Skeletal muscle cell (primary cell): Measurements from ENCODE around the gene CDKN2AIP.
"Not testable (repeated sequence)": the region's sequence is repeated elsewhere in the genome, so short reads cannot be mapped to it uniquely, and the experiment has no call there.

Source experiments
- DNase-seq: peaks from one replicate; pipeline ENCODE4 v3.0.0-alpha.2; 2010; ENCODE audit warnings: low read depth
- H3K4me3 ChIP-seq: 2 replicates; pipeline ENCODE4 v1.5.1; 2011; ENCODE audit warnings: low read depth, mild to moderate bottlenecking, control low read depth, low read length, moderate library complexity

CDKN2AIP gene

DNA sequence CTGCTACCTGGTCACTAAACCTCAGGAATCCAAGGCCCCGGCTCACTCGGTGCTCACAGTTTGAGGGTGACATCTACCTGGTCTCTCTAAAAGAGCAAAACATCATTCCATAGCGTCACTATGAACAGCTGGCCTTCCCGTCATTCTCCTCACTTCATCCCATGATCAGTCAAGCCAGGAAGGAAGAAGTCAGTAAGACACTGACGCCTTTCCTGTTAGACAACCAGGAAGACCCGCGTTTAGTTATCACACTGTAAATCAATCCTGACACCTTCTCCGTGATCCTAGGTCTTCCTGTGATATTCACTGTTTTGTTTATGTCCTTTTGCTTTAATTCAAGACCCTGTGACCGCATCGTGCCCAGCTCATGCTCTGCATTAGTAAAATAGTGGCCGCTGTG is 31.6 kb upstream of the CDKN2AIP start:
- no peak overlapping the region for H3K4me3 ChIP-seq
- DNase-seq: no peak

DNA sequence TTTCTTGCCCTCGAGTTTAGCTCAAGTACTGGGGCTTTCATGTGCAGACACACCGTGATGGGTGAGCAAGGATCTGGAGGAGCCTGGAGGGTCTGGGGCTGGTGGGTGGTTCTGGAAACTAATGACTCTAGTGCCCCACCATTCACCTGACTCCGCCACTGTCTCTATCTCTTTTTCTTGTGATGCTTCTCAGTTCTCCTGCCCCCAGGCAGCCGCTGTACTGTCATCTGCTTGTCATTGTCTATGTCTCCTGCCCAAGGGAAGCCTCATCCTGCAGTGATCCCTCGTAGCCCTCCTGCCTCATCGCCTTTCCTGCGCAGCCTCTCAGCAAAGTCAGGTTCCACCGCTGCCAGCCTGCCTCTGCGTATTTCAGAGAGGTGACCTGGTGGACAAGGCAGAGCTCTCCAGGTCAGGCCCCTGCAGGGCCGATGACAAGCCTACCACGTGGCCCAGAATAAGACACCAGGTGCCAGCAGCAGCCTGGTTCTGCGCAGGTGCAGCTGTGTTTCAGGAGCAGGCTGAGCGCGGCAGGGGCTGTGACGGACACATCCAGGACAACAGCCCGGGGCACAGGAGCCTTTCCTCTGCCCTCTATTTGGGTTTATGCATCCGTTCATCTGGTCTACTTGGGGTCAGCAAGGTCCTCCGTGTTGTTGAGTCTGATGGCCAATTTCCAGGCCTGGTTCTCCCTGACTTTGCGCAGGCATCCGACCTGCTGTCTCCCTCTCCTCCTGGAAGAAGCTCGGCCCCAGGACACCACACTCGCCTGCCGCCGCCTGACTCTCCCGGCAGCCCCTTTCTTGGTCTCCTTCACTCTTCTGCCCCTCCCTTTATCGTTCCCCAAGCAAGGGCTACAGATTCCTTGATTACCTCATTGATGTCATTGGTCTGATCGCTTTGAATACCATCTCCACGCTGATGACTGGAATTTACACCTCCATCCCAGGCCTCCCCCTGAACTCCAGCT is 30.9 kb upstream of the CDKN2AIP start:
- H3K4me3 ChIP-seq: no peak overlapping the region
- DNase-seq: no peak

DNA sequence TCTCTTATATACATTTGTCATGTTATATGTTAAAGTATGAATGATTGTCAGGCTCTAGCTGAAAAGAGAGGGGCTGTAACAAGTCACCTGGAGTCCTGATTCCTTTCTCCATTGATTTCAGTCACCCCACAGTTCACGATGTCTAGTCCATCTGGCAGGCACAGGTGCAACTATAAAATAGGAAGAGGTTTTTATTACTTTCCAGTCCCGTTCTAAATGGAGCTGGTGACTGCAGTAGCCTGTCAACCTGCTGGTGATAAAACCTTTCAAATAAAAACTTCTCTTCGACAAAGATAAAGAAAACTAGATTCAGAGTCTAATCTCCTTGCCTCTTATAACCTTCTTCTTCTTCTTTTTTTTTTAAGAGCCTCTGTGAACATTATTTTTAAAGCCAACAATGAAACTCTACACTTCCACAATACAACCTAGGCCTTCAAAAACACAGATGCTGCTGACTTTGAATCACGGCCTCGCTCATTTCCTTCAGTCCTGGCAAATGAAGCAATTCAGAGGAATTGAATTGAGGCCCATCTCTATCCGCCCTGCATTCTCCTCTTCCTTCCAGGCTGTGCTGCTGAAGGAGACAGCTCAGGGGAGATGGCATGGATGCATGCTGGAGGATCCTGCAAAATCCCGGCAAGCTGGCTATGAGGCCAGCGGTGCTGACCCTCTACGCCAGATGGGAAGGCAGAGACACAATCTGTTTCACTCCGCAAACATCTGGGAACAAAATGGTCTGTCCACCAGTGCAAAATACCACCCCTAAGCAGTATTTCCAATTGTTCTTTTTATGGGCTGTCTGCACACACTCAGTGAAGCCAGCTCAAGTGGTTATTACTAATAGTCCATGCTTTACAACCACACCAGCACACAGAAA is 27.3 kb upstream of the CDKN2AIP start:
- no peak overlapping the region for H3K4me3 ChIP-seq
- DNase-seq: no peak

DNA sequence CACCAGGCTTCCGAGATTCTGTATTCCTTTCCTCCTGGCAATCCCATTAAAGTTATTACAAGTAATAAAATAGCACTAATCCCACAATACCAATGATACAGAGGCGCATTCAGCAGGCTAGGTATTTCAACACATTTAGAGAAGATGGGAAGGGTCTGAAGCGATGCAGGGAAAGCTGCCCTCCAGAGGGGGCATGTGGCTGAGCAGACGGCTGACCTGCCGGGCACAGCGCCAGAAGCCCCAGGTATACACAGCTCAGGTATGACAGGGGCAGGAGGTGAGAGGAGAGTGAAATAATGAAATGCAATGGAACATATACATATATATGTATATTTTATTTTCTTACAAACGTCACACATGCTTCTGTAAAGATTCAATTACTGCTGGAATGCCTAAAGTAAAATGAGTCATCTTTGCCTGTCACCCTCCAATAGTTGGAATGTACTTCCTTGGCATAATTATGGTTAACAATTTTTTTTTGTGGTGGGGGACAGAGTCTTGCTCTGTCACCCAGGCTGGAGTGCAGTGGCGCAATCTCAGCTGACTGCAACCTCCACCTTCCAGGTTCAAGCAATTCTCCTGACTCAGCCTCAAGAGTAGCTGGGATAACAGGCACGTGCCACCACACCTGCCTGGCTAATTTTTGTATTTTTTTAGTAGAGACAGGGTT is 21.3 kb upstream of the CDKN2AIP start:
- DNase-seq: no peak
- H3K4me3 ChIP-seq: no peak overlapping the region

DNA sequence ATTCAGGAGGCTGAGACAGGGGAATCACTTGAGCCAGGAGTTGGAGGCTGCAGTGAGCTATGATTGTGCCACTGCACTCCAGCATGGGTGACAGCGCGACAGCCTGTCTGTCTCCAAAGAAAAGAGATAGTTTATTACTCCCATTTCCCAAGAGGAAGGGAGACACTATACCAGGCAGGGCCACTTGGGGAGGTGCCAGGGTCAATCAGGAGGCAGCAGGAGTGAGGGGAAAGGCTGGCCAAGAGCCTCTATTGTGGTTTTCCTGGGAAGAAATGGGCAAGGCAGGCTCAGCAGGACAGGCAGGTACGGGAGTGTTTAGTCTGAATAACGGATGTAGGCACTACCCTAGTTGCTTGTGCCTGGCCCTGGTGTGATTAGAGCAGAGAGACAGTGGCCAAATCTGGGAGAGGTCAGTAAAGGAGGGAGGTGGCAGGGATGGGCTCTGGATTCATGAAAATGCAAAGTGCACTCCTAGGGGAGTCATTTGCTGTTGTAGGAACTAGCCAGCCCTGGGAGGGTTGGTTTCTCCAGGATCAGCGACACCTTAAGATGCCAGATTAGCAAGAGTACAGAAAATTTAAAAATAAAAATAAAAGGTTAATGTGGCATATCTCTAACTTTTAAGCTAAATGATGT is 20.2 kb upstream of the CDKN2AIP start:
- H3K4me3 ChIP-seq: no peak overlapping the region
- DNase-seq: no peak

DNA sequence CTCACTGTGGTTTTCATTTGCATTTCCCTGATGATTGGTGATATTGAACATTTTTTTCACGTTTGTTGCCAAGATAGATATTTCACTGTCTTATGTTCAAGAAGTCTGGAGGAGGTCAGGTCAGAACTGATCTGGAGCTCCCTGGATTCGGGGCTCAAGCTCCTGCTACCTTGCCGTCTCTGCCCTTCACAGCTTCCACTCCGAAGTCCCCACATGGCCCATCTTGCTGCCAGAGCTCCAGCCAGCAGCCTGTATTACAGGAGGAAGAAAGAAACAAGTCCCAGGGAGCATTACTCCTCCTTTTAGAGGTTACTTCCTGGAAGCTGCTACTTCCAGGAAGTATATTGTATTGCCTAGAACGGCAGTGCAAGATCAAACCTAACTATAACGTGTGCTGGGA is 17.9 kb upstream of the CDKN2AIP start:
- H3K4me3 ChIP-seq: no peak overlapping the region
- DNase-seq: no peak

DNA sequence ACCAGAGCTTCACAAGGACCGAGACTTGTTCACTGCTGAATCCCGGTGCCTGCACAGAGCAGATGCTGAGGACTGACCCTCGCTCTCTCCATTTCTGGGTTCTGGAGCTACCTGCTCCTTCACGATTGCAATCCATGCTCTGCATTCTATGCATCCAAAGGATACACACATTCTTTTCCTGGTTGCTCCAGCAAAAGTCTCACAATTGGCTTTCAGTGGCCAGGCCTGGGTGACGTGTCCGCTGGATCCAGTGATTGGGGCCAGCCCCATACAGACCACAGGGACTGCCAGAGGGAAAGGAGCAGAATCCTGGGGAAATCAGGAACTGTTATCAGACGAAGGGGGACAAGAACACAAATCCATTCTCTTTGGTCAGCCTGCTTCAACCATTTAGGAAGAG is 14.9 kb upstream of the CDKN2AIP start:
- no peak for DNase-seq
- H3K4me3 ChIP-seq: no peak overlapping the region

DNA sequence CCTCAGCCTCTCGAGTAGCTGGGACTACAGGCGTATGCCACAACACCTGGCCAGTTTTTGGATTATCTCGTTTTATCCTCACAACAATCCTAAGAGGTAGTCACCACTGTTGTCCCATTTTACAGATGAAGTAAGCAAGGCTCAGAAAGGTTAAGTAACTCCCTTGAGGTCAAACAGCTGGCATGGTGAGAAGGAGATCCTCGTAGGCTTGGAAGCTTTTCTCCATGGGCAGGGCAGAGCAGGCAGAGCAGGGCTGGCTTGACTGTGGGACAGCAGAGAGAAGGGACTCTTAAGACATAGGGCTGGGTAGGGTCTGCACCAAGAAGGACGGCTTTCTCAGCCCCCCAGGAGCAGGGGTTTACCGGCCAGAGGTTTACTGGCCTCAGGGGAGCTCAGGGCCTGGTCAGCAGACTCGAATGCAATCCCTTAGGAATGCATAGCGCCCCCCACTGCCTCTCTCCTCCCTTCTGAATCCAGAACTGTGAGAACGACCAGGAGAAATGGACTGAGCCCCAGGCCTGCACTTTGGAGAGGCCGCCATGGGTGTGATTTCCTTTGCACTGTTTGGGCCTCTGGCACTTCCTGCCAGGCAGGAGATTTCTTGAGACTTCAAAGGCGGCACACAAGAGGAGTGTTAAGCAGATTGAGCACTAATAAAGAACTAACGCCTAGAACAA is 14.0 kb upstream of the CDKN2AIP start:
- no peak for DNase-seq
- H3K4me3 ChIP-seq: no peak overlapping the region

DNA sequence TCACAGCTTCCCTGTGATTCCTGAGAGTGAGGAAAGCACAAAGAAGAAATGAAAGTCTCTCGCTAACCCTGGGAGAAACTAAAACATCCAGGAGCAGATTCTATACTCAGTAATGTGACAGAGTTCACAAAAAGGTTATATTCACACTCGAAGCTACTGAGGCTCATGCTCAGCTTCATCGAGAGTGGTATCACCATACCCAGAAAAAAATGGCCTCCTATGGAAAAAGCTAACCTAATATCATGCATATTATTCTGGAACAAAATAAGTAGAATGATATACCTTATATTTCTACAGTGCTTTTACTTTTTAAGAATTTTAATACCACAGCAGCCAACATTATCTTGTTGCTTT is 13.5 kb upstream of the CDKN2AIP start:
- DNase-seq: no peak
- H3K4me3 ChIP-seq: no peak overlapping the region

DNA sequence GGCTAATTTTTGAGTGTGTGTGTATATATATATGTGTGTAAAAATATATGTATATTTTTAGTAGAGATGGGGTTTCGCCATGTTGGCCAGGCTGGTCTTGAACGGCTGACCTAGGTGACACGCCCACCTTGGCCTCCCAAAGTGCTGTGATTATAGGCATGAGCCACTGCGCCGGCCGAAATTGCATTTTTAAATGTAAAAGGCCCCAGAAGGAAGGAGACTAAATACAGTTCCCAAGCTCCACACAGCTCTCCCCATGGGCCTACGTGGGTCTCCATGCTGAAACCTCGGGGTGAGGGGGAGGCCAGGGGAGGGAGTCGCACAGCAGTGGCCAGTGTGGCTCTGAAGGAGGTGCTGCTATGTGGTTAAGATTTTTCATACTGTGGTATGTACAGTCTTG is 12.8 kb upstream of the CDKN2AIP start:
- DNase-seq: no peak
- H3K4me3 ChIP-seq: no peak overlapping the region

DNA sequence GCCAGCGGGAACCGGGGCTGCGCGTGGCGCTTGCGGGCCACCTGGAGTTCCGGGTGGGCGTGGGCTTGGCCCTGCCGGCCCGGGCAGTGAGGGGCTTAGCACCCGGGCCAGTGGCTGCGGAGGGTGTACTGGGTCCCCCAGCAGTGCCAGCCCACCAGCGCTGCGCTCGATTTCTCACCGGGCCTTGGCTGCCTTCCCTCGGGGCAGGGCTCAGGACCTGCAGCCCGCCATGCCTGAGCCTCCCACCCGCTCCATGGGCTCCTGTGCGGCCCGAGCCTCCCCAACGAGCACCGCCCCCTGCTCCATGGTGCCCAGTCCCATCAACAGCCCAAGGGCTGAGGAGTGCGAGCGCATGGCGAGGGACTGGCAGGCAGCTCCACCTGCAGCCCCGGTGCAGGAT is 11.3 kb upstream of the CDKN2AIP start:
- H3K4me3 ChIP-seq: not testable (repeated sequence)

DNA sequence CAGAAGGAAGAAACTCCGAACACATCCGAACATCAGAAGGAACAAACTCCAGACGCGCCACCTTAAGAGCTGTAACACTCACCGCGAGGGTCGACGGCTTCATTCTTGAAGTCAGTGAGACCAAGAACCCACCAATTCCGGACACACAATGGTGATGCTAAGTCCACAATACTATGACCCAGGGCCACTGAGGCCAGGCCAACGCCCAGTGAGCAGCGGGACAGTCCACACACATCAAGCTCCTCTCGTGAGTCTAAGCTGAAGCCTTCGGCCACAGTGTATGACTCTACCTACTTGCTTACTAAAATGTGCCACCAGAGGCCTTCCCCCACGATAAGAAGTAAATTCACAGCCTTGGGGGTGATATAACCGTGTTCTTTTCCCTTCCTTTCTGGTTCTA is 10.2 kb upstream of the CDKN2AIP start:
- DNase-seq: no peak
- H3K4me3 ChIP-seq: no peak overlapping the region

More for the DNA sequence above, 11.3 kb upstream of the CDKN2AIP start:
- DNase-seq: not testable (repeated sequence)

DNA sequence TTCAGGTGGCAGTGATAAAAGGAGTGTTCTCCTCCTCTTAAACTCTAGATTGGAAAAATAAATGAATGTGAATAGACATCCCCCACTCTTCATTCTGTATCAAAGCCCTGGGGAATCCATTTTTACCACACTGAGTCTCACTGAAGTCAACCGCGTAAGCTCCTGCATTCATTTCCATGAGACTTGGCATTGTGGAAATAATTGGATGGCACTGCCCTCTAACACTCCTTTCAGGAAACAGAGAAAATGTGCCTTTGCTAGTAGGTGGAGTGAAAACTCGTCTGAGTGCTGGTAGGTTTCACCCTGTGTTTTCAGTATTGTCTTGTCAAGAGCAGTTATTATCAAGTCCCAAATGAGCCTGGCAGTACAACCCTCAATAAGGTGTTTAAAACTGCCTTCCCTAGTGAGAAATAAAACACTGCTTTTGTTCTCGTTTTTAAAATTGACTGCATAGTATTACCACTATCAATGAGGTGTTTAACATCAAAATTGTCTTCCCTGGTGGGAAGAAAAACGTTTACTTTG is 9.7 kb upstream of the CDKN2AIP start:
- no peak for DNase-seq
- no peak overlapping the region for H3K4me3 ChIP-seq

DNA sequence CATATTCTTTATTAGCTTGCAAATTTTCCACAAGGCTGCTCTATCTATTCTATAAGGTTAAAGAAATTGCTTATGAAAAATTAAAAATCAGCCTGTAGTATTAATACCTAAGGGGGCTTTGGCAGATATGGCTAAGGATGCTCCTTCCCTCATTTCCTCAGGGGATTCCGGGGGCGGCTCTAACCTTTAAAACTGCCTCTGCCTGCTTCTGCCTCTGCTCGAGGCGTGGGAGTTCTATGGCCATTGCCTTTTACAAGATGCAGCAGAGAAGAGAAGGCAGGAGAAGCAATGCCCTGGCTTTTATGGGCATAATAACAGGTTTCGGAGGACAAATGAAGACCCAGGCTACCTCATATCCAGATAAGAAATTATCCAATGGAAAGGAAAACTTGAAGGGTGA is 8.6 kb upstream of the CDKN2AIP start:
- DNase-seq: no peak
- H3K4me3 ChIP-seq: no peak overlapping the region

DNA sequence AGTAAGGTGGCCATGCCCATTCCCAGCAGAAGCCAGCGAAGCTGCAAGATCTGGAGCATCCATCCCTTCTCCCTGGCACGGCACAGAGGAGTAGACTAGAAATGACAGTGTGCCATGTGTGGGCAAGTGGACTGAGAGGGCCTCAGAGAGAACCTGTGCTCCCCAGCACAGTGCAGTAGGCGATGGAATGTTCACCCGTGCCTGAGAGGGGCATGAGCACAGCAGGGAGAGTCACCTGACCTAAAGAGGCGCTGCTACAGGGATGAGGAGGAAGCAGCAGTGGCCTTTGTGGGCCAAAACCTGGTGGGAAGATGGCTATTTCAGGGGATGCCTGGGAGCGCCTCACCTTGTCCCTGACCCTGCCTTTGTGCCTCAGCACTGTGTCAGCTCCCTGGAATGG is 8.0 kb upstream of the CDKN2AIP start:
- no peak overlapping the region for H3K4me3 ChIP-seq
- no peak for DNase-seq

DNA sequence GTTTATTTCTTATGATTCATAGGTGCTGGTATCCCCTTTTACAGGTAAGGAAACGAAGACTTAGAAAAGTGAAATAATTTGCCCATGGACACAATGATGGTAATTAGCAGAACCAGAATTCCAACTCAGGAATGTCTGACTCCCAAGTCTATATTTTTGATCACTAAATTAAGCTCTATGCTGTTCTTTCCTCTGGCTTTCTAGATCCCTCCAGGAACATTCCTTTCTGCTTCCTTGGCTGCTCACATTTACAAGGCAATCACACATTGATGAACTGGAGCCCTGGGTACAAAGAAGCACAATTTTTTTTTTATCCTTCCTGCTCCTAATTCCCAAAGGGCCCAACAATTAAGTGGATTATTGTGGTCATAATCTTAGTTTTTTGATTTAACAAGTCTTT is 7.0 kb upstream of the CDKN2AIP start:
- DNase-seq: no peak
- H3K4me3 ChIP-seq: no peak overlapping the region

DNA sequence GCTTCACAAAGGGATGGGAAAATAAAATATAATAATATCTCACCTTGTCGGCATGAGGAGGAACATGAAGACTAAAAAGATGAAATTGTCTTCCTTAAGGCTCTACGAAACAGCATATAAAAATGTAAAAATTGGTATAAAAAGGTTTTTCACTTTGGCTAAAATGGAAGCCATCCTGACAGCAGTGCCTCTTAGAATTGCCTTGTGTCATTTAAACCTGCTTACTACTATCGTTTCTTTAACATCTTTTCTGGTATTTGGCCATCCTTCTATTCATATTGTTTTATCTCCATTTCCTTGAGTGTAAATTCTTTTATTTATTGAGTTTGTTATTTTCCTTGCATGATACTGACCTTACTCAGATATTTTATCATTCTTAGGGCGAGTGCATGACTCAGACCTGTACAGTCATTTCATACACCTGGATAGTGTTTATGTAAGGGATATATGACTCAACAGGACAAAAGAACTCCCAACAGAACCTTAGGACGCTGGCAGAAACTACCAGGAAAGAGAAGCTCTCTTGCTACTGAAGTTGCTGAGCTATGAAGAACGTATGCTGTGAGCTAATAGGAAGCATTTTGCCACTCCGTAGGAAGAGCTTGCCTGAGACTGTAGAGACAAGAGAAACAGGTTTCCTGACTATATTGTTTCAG is 5.8 kb upstream of the CDKN2AIP start:
- H3K4me3 ChIP-seq: no peak overlapping the region
- DNase-seq: peak; percentile 51

DNA sequence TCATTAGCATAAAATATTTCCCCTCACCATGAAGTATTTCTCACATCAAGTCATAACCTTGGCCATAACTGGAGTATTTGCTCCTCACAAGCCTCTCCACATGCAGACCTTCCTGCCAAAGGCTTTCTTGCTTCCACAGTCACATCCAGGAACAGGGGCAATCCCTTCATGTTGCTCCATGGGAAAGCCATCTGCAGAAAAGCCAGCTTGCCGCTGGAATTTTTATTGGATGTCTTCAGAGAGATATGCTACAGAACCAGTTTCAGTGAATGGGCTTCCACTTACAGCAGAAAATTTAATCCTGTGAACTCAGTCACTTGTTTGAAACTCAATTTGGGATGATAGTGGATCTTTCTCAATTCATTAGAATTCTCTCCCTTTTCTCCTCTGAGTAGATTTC is 3.2 kb upstream of the CDKN2AIP start:
- no peak overlapping the region for H3K4me3 ChIP-seq
- no peak for DNase-seq
